GM18508 (cell line): ENCODE data around the gene MAJIN.
"Not testable (repeated sequence)": the region's sequence is repeated elsewhere in the genome, so short reads cannot be mapped to it uniquely, and the experiment has no call there.

Experiments
- ATAC-seq: cut with Tn5 transposase; IDR thresholded peaks from one replicate; pipeline ENCODE4 v1.9.1; 2021; ENCODE audit warnings: moderate number of reproducible peaks; ENCODE audit not compliant: insufficient read depth, unreplicated experiment

MAJIN gene

GRCh38 chr11:64971421-64972233 lies at the start of gene MAJIN:
Gene MAJIN (minus strand): TSS chr11:64972108. CDS start chr11:64959405, 12,703 bp downstream.
- no peak for ATAC-seq

GRCh38 chr11:65021509-65021908 lies 49.6 kb upstream of the MAJIN start:
- ATAC-seq = no peak

GRCh38 chr11:65021003-65021402 lies 49.1 kb upstream of the MAJIN start:
- no peak for ATAC-seq

- ATAC-seq = no peak
Measured at GRCh38 chr11:65019824-65020223, 47.9 kb upstream of the MAJIN start.

GRCh38 chr11:65017937-65018336 lies 46.0 kb upstream of the MAJIN start:
- ATAC-seq = no peak

GRCh38 chr11:65016705-65017104 lies 44.8 kb upstream of the MAJIN start:
- no peak for ATAC-seq

GRCh38 chr11:65014726-65015227 lies 42.9 kb upstream of the MAJIN start:
- ATAC-seq = no peak

GRCh38 chr11:65013888-65014725 lies 42.2 kb upstream of the MAJIN start, which contains the start of gene ARL2:
Gene ARL2 (plus strand): TSS chr11:65014160. CDS start chr11:65014208, 48 bp downstream.
- peak; percentile 37 for ATAC-seq

GRCh38 chr11:65013130-65013887 lies 41.4 kb upstream of the MAJIN start:
- ATAC-seq = peak; percentile 44

- no peak for ATAC-seq
Measured at GRCh38 chr11:65008873-65009272, 37.0 kb upstream of the MAJIN start.

- no peak for ATAC-seq
Measured at GRCh38 chr11:65008016-65008415, 36.1 kb upstream of the MAJIN start.

- not testable (repeated sequence) for ATAC-seq
Measured at GRCh38 chr11:65003968-65004367, 32.1 kb upstream of the MAJIN start.

GRCh38 chr11:65003282-65003681 lies 31.4 kb upstream of the MAJIN start:
- ATAC-seq = no peak

- ATAC-seq = no peak
Measured at GRCh38 chr11:65002706-65003105, 30.8 kb upstream of the MAJIN start.

GRCh38 chr11:64999478-64999877 lies 27.6 kb upstream of the MAJIN start:
- no peak for ATAC-seq

- ATAC-seq = no peak
Measured at GRCh38 chr11:64998690-64999431, 27.0 kb upstream of the MAJIN start.

GRCh38 chr11:64998141-64998540 lies 26.2 kb upstream of the MAJIN start:
- ATAC-seq = no peak

- no peak for ATAC-seq
Measured at GRCh38 chr11:64996710-64997380, 24.9 kb upstream of the MAJIN start, which contains the start of gene BATF2. Gene BATF2 (minus strand): TSS chr11:64996971. CDS start chr11:64996914, 57 bp downstream.

GRCh38 chr11:64996327-64996709 lies 24.4 kb upstream of the MAJIN start:
- ATAC-seq = no peak
